Mesendoderm (in vitro differentiated cells): ENCODE measurements around the gene ATG14.

ENCODE experiments used
- DNase-seq: peaks from one replicate; pipeline ENCODE4 v3.0.0; 2013
- H2AK5ac ChIP-seq: 2 replicates; pipeline ENCODE4 v1.6.1; 2013; ENCODE audit warnings: low read length, inconsistent platforms
- H2BK120ac ChIP-seq: 2 replicates; pipeline ENCODE4 v1.6.1; 2013; ENCODE audit warnings: low read depth, mild to moderate bottlenecking, low read length, moderate library complexity, mixed read lengths
- H2BK15ac ChIP-seq: replicated peaks from 2 replicates; pipeline ENCODE4 v1.6.1; 2013; ENCODE audit warnings: low read depth, mild to moderate bottlenecking, moderate library complexity
- H2BK5ac ChIP-seq: 2 replicates; pipeline ENCODE4 v1.6.1; 2013; ENCODE audit warnings: low read length, inconsistent platforms
- H3K18ac ChIP-seq: 2 replicates; pipeline ENCODE4 v1.6.1; 2013; ENCODE audit warnings: mild to moderate bottlenecking, low read length, mixed read lengths
- H3K23ac ChIP-seq: one replicate; pipeline ENCODE4 v1.6.1; 2013; ENCODE audit warnings: low read length
- H3K27ac ChIP-seq: 2 replicates; pipeline ENCODE4 v1.5.1; 2013; ENCODE audit warnings: low read depth, mild to moderate bottlenecking, inconsistent platforms, low read length, moderate library complexity
- H3K27me3 ChIP-seq: 2 replicates; pipeline ENCODE4 v1.6.1; 2013; ENCODE audit warnings: low read length, control low read depth, mild to moderate bottlenecking, inconsistent platforms; ENCODE audit not compliant: insufficient read depth, poor library complexity
- H3K36me3 ChIP-seq: 2 replicates; pipeline ENCODE4 v1.6.1; 2013; ENCODE audit warnings: low read length, inconsistent platforms; ENCODE audit not compliant: control insufficient read depth, insufficient read depth
- H3K4ac ChIP-seq: one replicate; pipeline ENCODE4 v1.6.1; 2013; ENCODE audit warnings: low read depth, mild to moderate bottlenecking, low read length, moderate library complexity
- H3K4me1 ChIP-seq: 2 replicates; pipeline ENCODE4 v1.6.1; 2013; ENCODE audit warnings: low read depth, low read length, inconsistent platforms; ENCODE audit not compliant: control insufficient read depth
- H3K4me2 ChIP-seq: 2 replicates; pipeline ENCODE4 v1.6.1; 2013; ENCODE audit warnings: low read length
- H3K4me3 ChIP-seq: 2 replicates; pipeline ENCODE4 v1.5.1; 2013; ENCODE audit warnings: mild to moderate bottlenecking, low read length
- H3K56ac ChIP-seq: one replicate; pipeline ENCODE4 v1.6.1; 2013; ENCODE audit warnings: low read length
- H3K79me1 ChIP-seq: 2 replicates; pipeline ENCODE4 v1.6.1; 2013; ENCODE audit warnings: low read length, inconsistent platforms
- H3K79me2 ChIP-seq: 2 replicates; pipeline ENCODE4 v1.6.1; 2013; ENCODE audit warnings: mild to moderate bottlenecking, low read length; ENCODE audit not compliant: control insufficient read depth, insufficient read depth
- H3K9ac ChIP-seq: 2 replicates; pipeline ENCODE4 v1.6.1; 2013; ENCODE audit warnings: low read length, inconsistent platforms
- H4K5ac ChIP-seq: one replicate; pipeline ENCODE4 v1.6.1; 2013; ENCODE audit warnings: low read length
- H4K8ac ChIP-seq: one replicate; pipeline ENCODE4 v1.6.1; 2013; ENCODE audit warnings: low read depth, mild to moderate bottlenecking, control low read depth, low read length, moderate library complexity
- WGBS: extraction: QIAGEN DNeasy Blood & Tissue Kit; methylation state at CpG from one replicate; pipeline ENCODE4 v1.1.7; 2013; ENCODE audit warnings: low lambda C conversion rate, missing lambda C conversion rate; ENCODE audit not compliant: insufficient coverage; ENCODE audit errors: extremely low coverage; 5-methylcytosine and 5-hydroxymethylcytosine counted together

Gene ATG14

GRCh38 chr14:55366271-55366670 is 45.4 kb downstream of the ATG14 start:
- Histone ChIP-seq H3K36me3 (peaks cover 4% of the 10 kb centered on the region), H3K27ac (no peak overlapping the region)
- WGBS = no CpG with 5 or more reads among the region's 3 CpGs

GRCh38 chr14:55361190-55361589 is 50.4 kb downstream of the ATG14 start:
- no CpG with 5 or more reads among the region's 2 CpGs for WGBS
- no peak for DNase-seq
- H3K27me3 ChIP-seq = no peaks in the 10 kb centered on the region
- no peak overlapping the region for H2AK5ac ChIP-seq
- H2BK5ac ChIP-seq = no peak overlapping the region
- H3K4me3 ChIP-seq = no peak overlapping the region
- H3K79me2 ChIP-seq = no peaks in the 10 kb centered on the region
- no peak overlapping the region for H4K8ac ChIP-seq
- no peaks in the 10 kb centered on the region for H3K79me1 ChIP-seq
- no peak overlapping the region for H3K9ac ChIP-seq
- H3K4me2 ChIP-seq = no peak overlapping the region
- H3K36me3 ChIP-seq = no peaks in the 10 kb centered on the region
- H3K18ac ChIP-seq = no peak overlapping the region
- H2BK120ac ChIP-seq = no peak overlapping the region
- H3K23ac ChIP-seq = no peak overlapping the region
- no peak overlapping the region for H4K5ac ChIP-seq
- no peak overlapping the region for H2BK15ac ChIP-seq
- H3K27ac ChIP-seq = no peak overlapping the region
- no peak overlapping the region for H3K4ac ChIP-seq
- H3K4me1 ChIP-seq = no peaks in the 10 kb centered on the region
- H3K56ac ChIP-seq = no peak overlapping the region

More at GRCh38 chr14:55366271-55366670, 45.4 kb downstream of the ATG14 start:
- Histone ChIP-seq H3K23ac (no peak overlapping the region), H3K79me1 (no peaks in the 10 kb centered on the region), H2AK5ac (no peak overlapping the region), H4K5ac (no peak overlapping the region), H3K27me3 (no peaks in the 10 kb centered on the region), H2BK5ac (no peak overlapping the region), H3K4me3 (no peak overlapping the region), H3K4ac (no peak overlapping the region), H3K79me2 (no peaks in the 10 kb centered on the region), H3K18ac (no peak overlapping the region), H3K9ac (no peak overlapping the region), H3K56ac (no peak overlapping the region), H2BK120ac (no peak overlapping the region), H3K4me1 (no peaks in the 10 kb centered on the region), H2BK15ac (no peak overlapping the region), H3K4me2 (no peak overlapping the region), H4K8ac (no peak overlapping the region)
- DNase-seq = no peak

GRCh38 chr14:55359307-55359706 is 52.3 kb downstream of the ATG14 start:
- no peak overlapping the region for H3K23ac ChIP-seq
- no peak overlapping the region for H3K4me3 ChIP-seq
- no peak overlapping the region for H2BK15ac ChIP-seq
- H2AK5ac ChIP-seq = no peak overlapping the region
- H3K56ac ChIP-seq = no peak overlapping the region
- H3K9ac ChIP-seq = no peak overlapping the region
- no peaks in the 10 kb centered on the region for H3K79me2 ChIP-seq
- H3K79me1 ChIP-seq = no peaks in the 10 kb centered on the region
- no CpG with 5 or more reads among the region's 4 CpGs for WGBS
- no peak overlapping the region for H3K4me2 ChIP-seq
- no peak overlapping the region for H3K4ac ChIP-seq
- no peak overlapping the region for H4K8ac ChIP-seq
- no peak overlapping the region for H4K5ac ChIP-seq
- no peaks in the 10 kb centered on the region for H3K4me1 ChIP-seq
- H3K27ac ChIP-seq = no peak overlapping the region
- H3K36me3 ChIP-seq = peaks cover 3% of the 10 kb centered on the region
- no peak for DNase-seq
- no peak overlapping the region for H3K18ac ChIP-seq
- H3K27me3 ChIP-seq = no peaks in the 10 kb centered on the region
- no peak overlapping the region for H2BK120ac ChIP-seq
- no peak overlapping the region for H2BK5ac ChIP-seq

GRCh38 chr14:55356913-55357312 is 54.7 kb downstream of the ATG14 start:
- no peak overlapping the region for H4K5ac ChIP-seq
- H3K79me1 ChIP-seq = peaks cover 1% of the 10 kb centered on the region
- no peak overlapping the region for H3K4ac ChIP-seq
- H3K27me3 ChIP-seq = no peaks in the 10 kb centered on the region
- peaks cover 3% of the 10 kb centered on the region for H3K36me3 ChIP-seq
- no peak overlapping the region for H3K4me2 ChIP-seq
- no peak overlapping the region for H3K18ac ChIP-seq
- H3K4me1 ChIP-seq = no peaks in the 10 kb centered on the region
- H2BK120ac ChIP-seq = no peak overlapping the region
- no peaks in the 10 kb centered on the region for H3K79me2 ChIP-seq
- no peak for DNase-seq
- no peak overlapping the region for H3K23ac ChIP-seq
- no peak overlapping the region for H3K4me3 ChIP-seq
- H4K8ac ChIP-seq = no peak overlapping the region
- H2BK5ac ChIP-seq = no peak overlapping the region
- H2BK15ac ChIP-seq = no peak overlapping the region
- H3K27ac ChIP-seq = no peak overlapping the region
- H2AK5ac ChIP-seq = no peak overlapping the region
- no peak overlapping the region for H3K56ac ChIP-seq
- no CpG with 5 or more reads among the region's 2 CpGs for WGBS
- H3K9ac ChIP-seq = no peak overlapping the region

- H3K56ac ChIP-seq = no peak overlapping the region
- WGBS = no CpG with 5 or more reads among the region's 6 CpGs
- no peaks in the 10 kb centered on the region for H3K27me3 ChIP-seq
- H4K5ac ChIP-seq = no peak overlapping the region
- H3K23ac ChIP-seq = no peak overlapping the region
- no peak for DNase-seq
- H2BK5ac ChIP-seq = no peak overlapping the region
- H3K79me2 ChIP-seq = no peaks in the 10 kb centered on the region
- no peak overlapping the region for H3K18ac ChIP-seq
- no peak overlapping the region for H3K4me3 ChIP-seq
- H3K9ac ChIP-seq = no peak overlapping the region
- H3K27ac ChIP-seq = no peak overlapping the region
- no peak overlapping the region for H3K4ac ChIP-seq
- peaks cover 3% of the 10 kb centered on the region for H3K79me1 ChIP-seq
- H3K4me1 ChIP-seq = no peaks in the 10 kb centered on the region
- no peak overlapping the region for H2BK15ac ChIP-seq
- H3K36me3 ChIP-seq = peaks cover 4% of the 10 kb centered on the region
- H2BK120ac ChIP-seq = no peak overlapping the region
- no peak overlapping the region for H3K4me2 ChIP-seq
- H2AK5ac ChIP-seq = no peak overlapping the region
- no peak overlapping the region for H4K8ac ChIP-seq
These were observed 55.7 kb downstream of the ATG14 start for GRCh38 chr14:55355922-55356321.

- DNase-seq = peak; percentile 83
- H3K27me3 ChIP-seq = no peaks in the 10 kb centered on the region
These were observed 57.1 kb downstream of the ATG14 start for GRCh38 chr14:55354500-55354899.

More at GRCh38 chr14:55354500-55354899, 57.1 kb downstream of the ATG14 start:
- H3K9ac ChIP-seq = no peak overlapping the region
- no peak overlapping the region for H3K23ac ChIP-seq
- H2BK5ac ChIP-seq = no peak overlapping the region
- peaks cover 6% of the 10 kb centered on the region for H3K79me1 ChIP-seq
- no peak overlapping the region for H4K8ac ChIP-seq
- no CpG with 5 or more reads among the region's 5 CpGs for WGBS
- H3K4me2 ChIP-seq = no peak overlapping the region
- H2BK120ac ChIP-seq = no peak overlapping the region
- H3K4ac ChIP-seq = no peak overlapping the region
- no peaks in the 10 kb centered on the region for H3K79me2 ChIP-seq
- H4K5ac ChIP-seq = no peak overlapping the region
- H3K36me3 ChIP-seq = peaks cover 6% of the 10 kb centered on the region
- H2AK5ac ChIP-seq = no peak overlapping the region
- H3K4me3 ChIP-seq = no peak overlapping the region
- no peak overlapping the region for H3K27ac ChIP-seq
- no peaks in the 10 kb centered on the region for H3K4me1 ChIP-seq
- H3K56ac ChIP-seq = no peak overlapping the region
- no peak overlapping the region for H3K18ac ChIP-seq
- no peak overlapping the region for H2BK15ac ChIP-seq
